Aorta (tissue), 5 donors: ENCODE results near the gene ZNF541. TPM values are rescaled to one million over a fixed set of nuclear protein-coding genes. Genes with fewer than 3 reads are reported as not detected.

ENCODE experiments used
- ATAC-seq: fragments of 200-7000 bp; cut with Tn5 transposase; one replicate; pipeline ENCODE4 v1.9.1; 2022; ENCODE audit warnings: moderate library complexity; ENCODE audit not compliant: low FRiP score
- DNase-seq, 2 donors: peaks; one replicate each; pipeline ENCODE4 v3.0.0-alpha.2; 2020
- H3K27ac ChIP-seq, 2 donors: one replicate each; pipeline ENCODE4 v1.5.1; 2013; ENCODE audit warnings: low read length in 2 of 2, mild to moderate bottlenecking in 2 of 2, moderate library complexity in 2 of 2, control low read depth in 1 of 2, inconsistent platforms in 1 of 2, low read depth in 1 of 2
- H3K27me3 ChIP-seq, 2 donors: one replicate each; pipeline ENCODE4 v1.6.1; 2013; ENCODE audit warnings: control low read depth in 1 of 2, low read length in 1 of 2, mild to moderate bottlenecking in 1 of 2, moderate library complexity in 1 of 2; ENCODE audit not compliant: insufficient read depth in 2 of 2, control insufficient read depth in 1 of 2
- H3K36me3 ChIP-seq, 2 donors: one replicate each; pipeline ENCODE4 v1.6.1; 2013; ENCODE audit warnings: control low read depth in 1 of 2, low read length in 1 of 2, mild to moderate bottlenecking in 1 of 2; ENCODE audit not compliant: insufficient read depth in 2 of 2, control insufficient read depth in 1 of 2
- H3K4me1 ChIP-seq, 2 donors: one replicate each; pipeline ENCODE4 v1.6.1; 2013; ENCODE audit warnings: low read length in 2 of 2, control low read depth in 1 of 2, mild to moderate bottlenecking in 1 of 2, moderate library complexity in 1 of 2; ENCODE audit not compliant: insufficient read depth in 2 of 2, control insufficient read depth in 1 of 2
- H3K4me3 ChIP-seq, 2 donors: one replicate each; pipeline ENCODE4 v1.5.1; 2013; ENCODE audit warnings: low read length in 2 of 2, control low read depth in 1 of 2, mild to moderate bottlenecking in 1 of 2
- H3K9me3 ChIP-seq: one replicate; pipeline ENCODE4 v1.6.1; 2013; ENCODE audit warnings: mild to moderate bottlenecking, low read length; ENCODE audit not compliant: control insufficient read depth
- WGBS, 2 donors: extraction: QIAGEN DNeasy Blood & Tissue Kit; methylation state at CpG; one replicate each; pipeline ENCODE4 v1.1.7; 2013; 5-methylcytosine and 5-hydroxymethylcytosine counted together
- intact Hi-C, 2 donors: fragments of 100-400 bp; cut with DNase I; formaldehyde crosslinking; loops; one replicate each; pipeline versions ENCODE4 v1.14.2 to v1.15.0; 2022
- long read RNA-seq, 2 donors: library from polyadenylated mRNA; unstranded; transcript quantifications; one replicate each; pipeline ENCODE4 v2.0.0, GENCODE V29; 2020 to 2021
- polyA plus RNA-seq, 2 donors: library from polyadenylated mRNA; stranded (reverse); fragments of 200-250 nt; gene quantifications; one replicate each; pipeline ENCODE4 v1.2.3, GENCODE V29; 2013
- total RNA-seq, 2 donors: library from RNA; stranded (reverse); fragmentation: NEBNext Ultra II Directional; extraction: Animal tissue kit (Norgen Biotek cat#: 25700); gene quantifications; one replicate each; pipeline ENCODE4 v1.2.1, GENCODE V29; 2021
- donor health status: healthy with polysubstance abuse.
- donor health status: Bipolar disorder and iron deficiency.
- donor health status: DM: no; HTN: no; CAD: no.
- donor health status: DM: no; HTN: no; CAD: no.
- donor health status: DM: yes; HTN: yes; CAD: no.

Gene ZNF541
- total RNA-seq (under 1 TPM; 0.13 to 0.30 TPM), polyA plus RNA-seq (under 1 TPM in 1 of 2 donors, not detected in 1; 0.38 TPM)
- long read RNA-seq, donor 1, partial matches to known transcripts: 1 of 1 reads
- long read RNA-seq, donor 1, other reads (novel, unspliced or antisense): 0 of 1 reads
- long read RNA-seq, donor 2, partial matches to known transcripts: 0 of 1 reads
- long read RNA-seq, donor 2, other reads (novel, unspliced or antisense): 1 of 1 reads

DNA sequence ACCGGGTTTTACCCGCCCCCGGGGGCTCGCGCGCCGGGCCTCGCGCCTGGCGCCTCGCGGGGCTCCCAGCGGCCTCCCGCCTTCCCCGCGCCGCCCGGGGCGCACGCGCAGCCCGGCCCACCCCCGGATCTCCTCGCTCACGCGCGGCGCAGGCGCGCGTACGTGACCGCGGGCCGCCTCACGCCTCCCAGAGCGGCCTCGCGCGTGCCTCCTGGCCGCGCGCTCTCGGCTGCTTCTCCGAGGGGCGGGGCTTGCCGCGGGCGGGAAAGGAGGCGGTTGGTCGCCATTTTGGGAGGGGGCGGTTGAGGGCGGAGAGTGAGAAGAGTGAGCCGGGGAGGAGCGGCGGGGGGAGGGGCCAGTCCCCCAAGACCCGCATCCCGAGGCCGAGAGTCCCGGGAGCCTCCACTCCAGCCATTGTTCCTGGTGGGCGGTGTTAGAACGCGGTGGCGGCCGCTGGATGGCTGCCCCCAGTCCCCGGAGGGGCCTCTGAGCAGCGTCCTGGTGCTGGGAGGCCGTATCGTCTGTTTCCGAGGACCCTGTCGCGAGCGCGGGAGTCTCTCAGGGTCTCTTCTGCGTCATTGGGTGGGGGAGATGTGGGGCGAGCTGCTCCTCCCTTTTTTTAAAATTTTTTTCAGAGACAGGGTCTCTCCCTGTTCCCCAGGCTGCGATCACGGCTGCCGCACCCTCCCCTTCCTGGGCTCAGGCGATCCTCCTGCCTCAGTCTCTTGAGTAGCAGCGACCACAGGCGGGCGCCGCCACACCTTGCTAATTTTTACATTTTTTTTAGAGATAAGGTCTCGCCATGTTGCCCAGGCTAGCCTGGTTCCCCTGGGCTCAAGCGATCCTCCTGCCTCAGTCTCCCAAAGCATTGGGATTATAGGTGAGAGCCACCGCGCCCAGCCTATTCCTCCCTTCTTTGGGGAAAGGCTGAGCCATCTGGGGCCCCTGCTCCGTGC is at the start of gene ZNF541:
ZNF541 (minus strand) TSS at position 78 of the 956 bp plus-strand sequence. CDS start 17,292 bp downstream, outside the sequence.
- H3K27ac ChIP-seq: no peak within 1 kb of the TSS
- H3K27me3 ChIP-seq: no peaks in the 10 kb centered on the region
- WGBS, 2 donors: 13 to 27% methylated on average over 35 to 89 of the region's 89 CpGs
- H3K4me1 ChIP-seq: no peaks in the 10 kb centered on the region
- intact Hi-C loops: no loop called here
- peak; percentile 84 for ATAC-seq
- H3K9me3 ChIP-seq: no peaks in the 10 kb centered on the region
- H3K4me3 ChIP-seq: peak within 1 kb of the TSS in 1 of 2 donors; percentile 39
- DNase-seq: peak; percentile 89 to 92
- H3K36me3 ChIP-seq: no peaks in the 10 kb centered on the region

GRCh38 chr19:47619763-47620162 is 46.8 kb upstream of the ZNF541 start:
- Histone ChIP-seq H3K9me3 (no peaks in the 10 kb centered on the region), H3K27me3 (no peaks in the 10 kb centered on the region), H3K27ac (no peak overlapping the region), H3K4me3 (no peak overlapping the region), H3K36me3 (no peaks in the 10 kb centered on the region), H3K4me1 (no peaks in the 10 kb centered on the region)
- ATAC-seq: no peak
- 65 to 68% methylated on average over 6 of the region's 6 CpGs for WGBS, 2 donors
- intact Hi-C loops: loop anchor here in 1 of 2 donors (10.0 kb wide), 1 partner anchor 45 kb away; no protein-coding TSS in a partner anchor
- DNase-seq: no peak

- intact Hi-C loops: loop anchor here in 1 of 2 donors (10.0 kb wide), 1 partner anchor 46 kb away; no protein-coding TSS in a partner anchor
- no peak overlapping the region for H3K27ac ChIP-seq
Measured at GRCh38 chr19:47618771-47619170, 45.8 kb upstream of the ZNF541 start.

DNA sequence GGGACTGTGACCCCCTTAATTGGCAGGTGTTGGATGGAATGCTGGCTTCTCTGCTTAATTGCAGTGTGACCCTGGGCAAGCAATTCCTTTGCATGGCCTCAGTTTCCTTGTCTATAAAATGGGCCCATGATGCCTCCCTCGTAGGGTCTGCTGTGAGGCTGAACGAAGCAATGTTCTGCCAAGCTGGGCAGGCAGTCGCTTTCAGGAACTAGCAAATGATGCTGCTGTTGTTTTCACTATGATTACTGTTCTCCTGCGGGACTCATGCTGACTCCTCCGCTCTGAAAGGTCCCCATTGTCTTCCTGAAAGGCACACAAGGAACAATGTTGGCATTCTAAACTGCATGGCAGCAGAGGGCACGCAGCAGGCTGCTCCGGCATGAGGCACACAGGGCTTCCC is 42.8 kb upstream of the ZNF541 start:
- Histone ChIP-seq H3K4me1 (no peaks in the 10 kb centered on the region), H3K4me3 (no peak overlapping the region), H3K27ac (no peak overlapping the region), H3K36me3 (no peaks in the 10 kb centered on the region), H3K9me3 (no peaks in the 10 kb centered on the region), H3K27me3 (no peaks in the 10 kb centered on the region)
- intact Hi-C loops: loop anchor here in 1 of 2 donors (10.0 kb wide), 1 partner anchor 49 kb away; no protein-coding TSS in a partner anchor
- 82 to 84% methylated on average over 7 of the region's 7 CpGs for WGBS, 2 donors
- no peak for DNase-seq
- ATAC-seq: no peak

More at GRCh38 chr19:47618771-47619170, 45.8 kb upstream of the ZNF541 start:
- DNase-seq: no peak
- Histone ChIP-seq H3K9me3 (no peaks in the 10 kb centered on the region), H3K4me1 (no peaks in the 10 kb centered on the region), H3K36me3 (no peaks in the 10 kb centered on the region), H3K4me3 (no peak overlapping the region), H3K27me3 (no peaks in the 10 kb centered on the region)
- no peak for ATAC-seq
- 60 to 70% methylated on average over 14 of the region's 14 CpGs for WGBS, 2 donors

DNA sequence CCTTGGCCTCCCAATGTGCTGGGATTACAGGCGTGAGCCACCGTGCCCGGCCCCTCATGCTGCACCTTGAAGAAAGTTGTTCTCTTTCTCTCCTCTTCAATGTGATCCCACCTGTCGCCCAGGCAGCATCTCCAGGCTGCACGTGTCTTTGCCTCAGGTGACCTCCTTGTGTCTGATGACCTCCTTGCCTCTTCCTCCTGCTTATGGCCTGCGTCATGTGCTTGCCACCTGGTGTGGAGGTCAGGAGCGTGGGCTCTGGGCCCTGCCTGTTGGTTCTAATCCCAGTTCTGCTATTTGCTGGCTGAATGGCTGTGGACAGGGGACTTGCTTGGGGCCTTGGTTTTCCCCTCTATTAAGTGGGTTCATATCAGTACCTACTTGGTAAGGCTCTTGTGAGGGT is 42.3 kb upstream of the ZNF541 start:
- Histone ChIP-seq H3K27ac (no peak overlapping the region), H3K4me3 (no peak overlapping the region), H3K9me3 (no peaks in the 10 kb centered on the region), H3K36me3 (no peaks in the 10 kb centered on the region), H3K27me3 (no peaks in the 10 kb centered on the region), H3K4me1 (no peaks in the 10 kb centered on the region)
- DNase-seq (no peak), ATAC-seq (no peak)
- intact Hi-C loops: loop anchor here in 1 of 2 donors (10.0 kb wide), 1 partner anchor 50 kb away; no protein-coding TSS in a partner anchor
- WGBS, 2 donors: 83 to 85% methylated on average over 7 of the region's 7 CpGs

DNA sequence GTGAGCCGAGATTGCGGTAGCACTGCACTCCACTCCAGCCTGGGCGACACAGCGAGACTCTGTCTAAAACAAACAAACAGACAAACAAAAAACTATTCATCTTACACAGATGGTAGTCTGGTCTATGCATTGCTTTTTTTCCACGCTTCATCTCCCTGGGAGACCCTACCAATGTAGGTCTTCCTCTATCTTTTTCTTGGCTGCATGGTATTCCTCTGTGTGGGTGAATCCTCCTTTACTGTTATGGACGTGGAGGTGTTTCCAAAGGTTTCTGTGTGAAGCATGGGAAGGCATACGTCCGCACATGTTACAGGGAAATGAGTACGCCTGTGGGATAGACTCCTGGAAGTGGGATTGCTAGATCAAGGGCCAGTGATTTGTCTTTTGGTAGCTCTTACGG is 41.6 kb upstream of the ZNF541 start:
- Histone ChIP-seq H3K4me3 (no peak overlapping the region), H3K27ac (no peak overlapping the region), H3K9me3 (no peaks in the 10 kb centered on the region), H3K4me1 (no peaks in the 10 kb centered on the region), H3K27me3 (no peaks in the 10 kb centered on the region), H3K36me3 (no peaks in the 10 kb centered on the region)
- intact Hi-C loops: loop anchor here in 1 of 2 donors (5.0 to 10.0 kb wide), 3 partner anchors 50 to 102 kb away; no protein-coding TSS in a partner anchor
- 95 to 97% methylated on average over 10 of the region's 10 CpGs for WGBS, 2 donors
- DNase-seq (no peak), ATAC-seq (no peak)

DNA sequence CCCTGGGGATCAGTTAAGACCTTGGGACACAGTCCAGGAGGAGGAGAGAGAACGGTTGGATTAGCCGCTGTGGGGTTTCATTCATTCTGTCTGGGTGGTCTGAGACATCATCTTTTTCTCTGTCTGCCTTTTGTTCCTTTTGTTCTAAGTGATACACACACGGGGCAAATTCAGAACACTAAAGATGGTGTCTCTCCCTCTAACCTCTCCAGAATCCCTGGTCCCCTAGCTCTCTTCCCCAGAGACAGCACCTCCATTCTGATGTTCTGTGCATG is 41.0 kb upstream of the ZNF541 start:
- no peak for DNase-seq
- no peak for ATAC-seq
- 59 to 62% methylated on average over 3 of the region's 3 CpGs for WGBS, 2 donors
- H3K36me3 ChIP-seq: no peaks in the 10 kb centered on the region
- H3K4me1 ChIP-seq: no peaks in the 10 kb centered on the region
- H3K9me3 ChIP-seq: no peaks in the 10 kb centered on the region
- H3K27me3 ChIP-seq: no peaks in the 10 kb centered on the region
- no peak overlapping the region for H3K4me3 ChIP-seq
- no peak overlapping the region for H3K27ac ChIP-seq
- intact Hi-C loops: loop anchor here in 1 of 2 donors (5.0 to 10.0 kb wide), 3 partner anchors 51 to 102 kb away; no protein-coding TSS in a partner anchor

GRCh38 chr19:47613165-47614020 is 40.4 kb upstream of the ZNF541 start:
- H3K4me1 ChIP-seq: no peaks in the 10 kb centered on the region
- intact Hi-C loops: loop anchor here in 1 of 2 donors (5.0 to 10.0 kb wide), 3 partner anchors 51 to 101 kb away; no protein-coding TSS in a partner anchor

More at GRCh38 chr19:47613165-47614020, 40.4 kb upstream of the ZNF541 start:
- Histone ChIP-seq H3K27ac (no peak overlapping the region), H3K4me3 (no peak overlapping the region), H3K27me3 (no peaks in the 10 kb centered on the region), H3K9me3 (no peaks in the 10 kb centered on the region), H3K36me3 (no peaks in the 10 kb centered on the region)
- WGBS, 2 donors: 24 to 34% methylated on average over 14 of the region's 14 CpGs
- DNase-seq (peak in 1 of 2 donors; percentile 74), ATAC-seq (no peak)
